Measurements from ENCODE around the gene ARRDC5.

Gene ARRDC5

DNA sequence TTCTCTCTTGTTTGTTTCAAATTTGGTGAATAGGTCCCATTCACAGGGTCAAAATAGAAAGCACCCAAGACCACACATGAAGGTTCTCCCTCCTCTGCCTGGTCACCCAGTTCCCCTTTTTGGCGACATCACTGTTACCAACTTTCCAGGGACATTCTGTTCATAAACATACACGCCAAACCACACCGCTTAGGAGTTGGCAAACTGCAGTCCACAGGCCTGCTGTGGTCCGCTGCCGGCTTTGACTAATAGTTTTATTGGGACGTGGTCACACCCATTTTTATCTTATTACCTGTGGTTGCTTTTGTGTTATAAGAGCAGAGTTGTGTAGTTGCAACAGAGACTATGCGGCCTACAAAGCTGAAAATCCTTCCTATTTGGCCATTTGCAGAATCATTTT is 30.8 kb upstream of the ARRDC5 start:
- Histone ChIP-seq H3K4me3 (ENCODE audit: low read depth, low read length) (no peak overlapping the region), H3K4me1 (ENCODE audit: control insufficient read depth, insufficient read depth, low read length) (no peaks in the 10 kb centered on the region), H3K27ac (ENCODE audit: extremely low read depth, low read depth, low read length) (no peak overlapping the region), H3K36me3 (ENCODE audit: control insufficient read depth in 2 of 2, insufficient read depth in 1 of 2, low read length in 2 of 2) (peaks cover 73 to 92% of the 10 kb centered on the region in 2 experiments), H3K9me3 (ENCODE audit: control insufficient read depth, insufficient read depth, low read depth, low read length) (no peaks in the 10 kb centered on the region)
- TF ChIP-seq ZNF548 (tag by site-specific recombination; IDR thresholded peaks at IDR 0.05) = no peak
- no peak for TF ChIP-seq ZNF558 (tag by site-specific recombination; IDR thresholded peaks at IDR 0.05)
- no peak for TF ChIP-seq ZNF169 (tag by site-specific recombination; IDR thresholded peaks at IDR 0.05)
- ChIA-PET CTCF (no interaction called here), POLR2A (no interaction called here)

DNA sequence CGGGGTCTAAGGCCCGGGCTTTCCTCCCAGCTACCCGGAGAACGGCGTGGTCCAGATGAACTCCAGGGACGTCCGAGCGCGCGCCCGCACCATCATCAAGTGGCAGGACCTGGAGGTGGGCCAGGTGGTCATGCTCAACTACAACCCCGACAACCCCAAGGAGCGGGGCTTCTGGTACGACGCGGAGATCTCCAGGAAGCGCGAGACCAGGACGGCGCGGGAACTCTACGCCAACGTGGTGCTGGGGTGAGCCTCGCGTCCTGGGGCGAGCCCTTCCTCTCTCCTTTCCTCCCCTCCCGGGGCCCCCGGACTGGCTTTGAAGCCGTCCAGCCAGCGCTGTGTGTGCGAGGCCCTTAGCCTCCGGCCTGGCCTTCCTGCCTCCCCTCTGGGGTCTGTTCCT is 30.0 kb upstream of the ARRDC5 start:
- H3K27ac ChIP-seq (ENCODE audit: extremely low read depth, low read depth, low read length) = no peak overlapping the region
- no peaks in the 10 kb centered on the region for H3K4me1 ChIP-seq (ENCODE audit: control insufficient read depth, insufficient read depth, low read length)
- H3K4me3 ChIP-seq (ENCODE audit: low read depth, low read length) = no peak overlapping the region
- ChIA-PET CTCF (no interaction called here), POLR2A (no interaction called here)
- peaks cover 65 to 92% of the 10 kb centered on the region in 2 experiments for H3K36me3 ChIP-seq (ENCODE audit: control insufficient read depth in 2 of 2, insufficient read depth in 1 of 2, low read length in 2 of 2)
- no peak for TF ChIP-seq GFI1B (tag by site-specific recombination; IDR thresholded peaks at IDR 0.05)
- no peak for TF ChIP-seq KLF7 (tag by site-specific recombination; IDR thresholded peaks at IDR 0.05; ENCODE audit: borderline replicate concordance)
- no peak for TF ChIP-seq ZNF768 (tag by site-specific recombination; IDR thresholded peaks at IDR 0.05)
- no peak for TF ChIP-seq ZNF571 (tag by site-specific recombination; IDR thresholded peaks at IDR 0.05)
- TF ChIP-seq FEZF1 (tag by site-specific recombination; IDR thresholded peaks at IDR 0.05) = no peak
- TF ChIP-seq ZNF248 (tag by site-specific recombination; IDR thresholded peaks at IDR 0.05) = no peak
- no peak for TF ChIP-seq ZNF530 (tag by site-specific recombination; IDR thresholded peaks at IDR 0.05; ENCODE audit: low read depth)
- TF ChIP-seq ZSCAN5A (tag by site-specific recombination; IDR thresholded peaks at IDR 0.05) = no peak
- TF ChIP-seq ZNF354C (tag by site-specific recombination; IDR thresholded peaks at IDR 0.05; ENCODE audit: borderline replicate concordance, low read depth) = no peak
- TF ChIP-seq ZNF48 (tag by site-specific recombination; IDR thresholded peaks at IDR 0.05) = no peak
- no peak for TF ChIP-seq SCRT2 (tag by site-specific recombination; IDR thresholded peaks at IDR 0.05)
- TF ChIP-seq ZNF76 (tag by site-specific recombination; IDR thresholded peaks at IDR 0.05; ENCODE audit: borderline replicate concordance, low read depth) = no peak
- H3K9me3 ChIP-seq (ENCODE audit: control insufficient read depth, insufficient read depth, low read depth, low read length) = no peaks in the 10 kb centered on the region

- H3K27ac ChIP-seq (ENCODE audit: extremely low read depth, low read depth, low read length) = no peak overlapping the region
- peaks cover 57 to 85% of the 10 kb centered on the region in 2 experiments for H3K36me3 ChIP-seq (ENCODE audit: control insufficient read depth in 2 of 2, insufficient read depth in 1 of 2, low read length in 2 of 2)
- H3K9me3 ChIP-seq (ENCODE audit: control insufficient read depth, insufficient read depth, low read depth, low read length) = no peaks in the 10 kb centered on the region
- H3K4me1 ChIP-seq (ENCODE audit: control insufficient read depth, insufficient read depth, low read length) = no peaks in the 10 kb centered on the region
- CTCF ChIA-PET = interaction anchor here (2.7 kb wide), 1 partner anchor 19 kb away, joined by 10 read pairs; no protein-coding TSS in a partner anchor
- H3K4me3 ChIP-seq (ENCODE audit: low read depth, low read length) = no peak overlapping the region
- TF ChIP-seq PRDM6 (tag by site-specific recombination; IDR thresholded peaks at IDR 0.05) (no peak), BCL6B (tag by site-specific recombination; IDR thresholded peaks at IDR 0.05) (no peak), EGR2 (tag by site-specific recombination; IDR thresholded peaks at IDR 0.05; ENCODE audit: low read depth) (peak; percentile 42; the same call in 1 of the 2 replicates), ZNF654 (tag by site-specific recombination; IDR thresholded peaks at IDR 0.05; ENCODE audit: low read depth) (no peak), ZFHX2 (tag by site-specific recombination; conservative IDR thresholded peaks at IDR 0.05) (peak; percentile 70)
- POLR2A ChIA-PET = no interaction called here
Measured at GRCh38 chr19:4930664-4931063, 28.0 kb upstream of the ARRDC5 start.

Measured in HEK293 (cell line).